GM12878 (cell line): Measurements from ENCODE around the gene CFAP141. TPM values are rescaled to one million over a fixed set of nuclear protein-coding genes. Genes with fewer than 3 reads are reported as not detected.
A peak's percentile ranks its signal among the peaks of the same experiment; 100 is the strongest.

Experiments used
- ATAC-seq: fragments of 200-7000 bp; cut with Tn5 transposase; 3 replicates; pipeline ENCODE4 v1.9.1; 2020; ENCODE audit warnings: mild to moderate bottlenecking, moderate library complexity
- BruUV-seq: library from RNA; stranded (reverse); fragments of 400-500 nt; replicated peaks from 2 replicates; lab custom pipeline; 2021; lab: Mats Ljungman, UMichigan
- CTCF ChIA-PET: fragments of 300-600 bp; sonication (Branson Sonifier 250); formaldehyde crosslinking; extraction: SDS; loops from one replicate; lab custom pipeline; 2021; ENCODE audit warnings: inconsistent platforms; lab: Yijun Ruan, JAX
- POLR2A ChIA-PET: fragments of 350-600 bp; formaldehyde crosslinking; extraction: SDS; loops from one replicate; lab custom pipeline; 2021; ENCODE audit warnings: inconsistent platforms; lab: Charles Lee
- RAD21 ChIA-PET: fragments of 300-600 bp; sonication (Branson Sonifier 250); formaldehyde crosslinking; loops from one replicate; lab custom pipeline; 2023; ENCODE audit warnings: antibody characterized with exemption; ENCODE audit not compliant: unreplicated experiment; lab: Charles Lee
- SMC1A ChIA-PET: fragments of 300-600 bp; sonication (Branson Sonifier 250); formaldehyde crosslinking; loops from one replicate; lab custom pipeline; 2023; ENCODE audit not compliant: unreplicated experiment, uncharacterized antibody; lab: Charles Lee
- DNase-seq: peaks from one replicate; pipeline ENCODE4 v3.0.0-alpha.2; 2011; ENCODE audit warnings: low read depth, low spot score
- FAIRE-seq: peaks from 3 replicates; lab custom pipeline; 2011; peaks lifted over from hg19 to GRCh38; lab: Jason Lieb, UNC
- H2AFZ ChIP-seq: 2 replicates; pipeline ENCODE4 v1.6.0; 2011; ENCODE audit warnings: low read depth, low read length, control low read depth; ENCODE audit not compliant: control insufficient read depth
- H3K27ac ChIP-seq: 2 replicates; pipeline ENCODE4 v1.5.1; 2011; ENCODE audit warnings: control low read depth; ENCODE audit not compliant: control insufficient read depth, insufficient read depth
- H3K27me3 ChIP-seq, 2 experiments: replicated peaks in 1 of 2; 2 replicates each; pipeline versions ENCODE4 v1.6.0 to v1.6.1; 2011; ENCODE audit warnings: low read length in 1 of 2; ENCODE audit not compliant: control insufficient read depth in 2 of 2, insufficient read depth in 2 of 2
- H3K36me3 ChIP-seq, 2 experiments: 2 replicates each; pipeline ENCODE4 v1.5.1; 2011; ENCODE audit warnings: low read length in 1 of 2; ENCODE audit not compliant: control insufficient read depth in 2 of 2, insufficient read depth in 2 of 2
- H3K4me1 ChIP-seq: 2 replicates; pipeline ENCODE4 v1.6.1; 2011; ENCODE audit warnings: mild to moderate bottlenecking, low read length, moderate library complexity, mixed read lengths; ENCODE audit not compliant: control insufficient read depth, insufficient read depth
- H3K4me2 ChIP-seq: 2 replicates; pipeline ENCODE4 v1.6.0; 2011; ENCODE audit warnings: control low read depth; ENCODE audit not compliant: control insufficient read depth, insufficient read depth
- H3K4me3 ChIP-seq: fragments of 200-600 bp; sonication (generic); 2 replicates; pipeline ENCODE4 v1.5.1; 2016
- H3K79me2 ChIP-seq: 2 replicates; pipeline ENCODE4 v1.6.0; 2011; ENCODE audit warnings: low read length; ENCODE audit not compliant: control insufficient read depth, insufficient read depth
- H3K9ac ChIP-seq: 2 replicates; pipeline ENCODE4 v1.8.0; 2011; ENCODE audit warnings: low read length, control low read depth, mixed read lengths; ENCODE audit not compliant: control insufficient read depth, insufficient read depth
- H3K9me3 ChIP-seq: replicated peaks from 3 replicates; pipeline ENCODE4 v1.5.1; 2011; ENCODE audit warnings: mild to moderate bottlenecking, low read length; ENCODE audit not compliant: control insufficient read depth, insufficient read depth
- H4K20me1 ChIP-seq: 2 replicates; pipeline ENCODE4 v1.6.0; 2011; ENCODE audit not compliant: control insufficient read depth, insufficient read depth
- BCL3 ChIP-seq: IDR thresholded peaks from 2 replicates; pipeline ENCODE4 v1.6.1; 2011; ENCODE audit warnings: borderline replicate concordance, low read depth, mild to moderate bottlenecking, moderate library complexity, low read length; ENCODE audit not compliant: insufficient read depth, poor library complexity, severe bottlenecking
- FOS ChIP-seq: IDR thresholded peaks from 3 replicates; pipeline ENCODE4 v1.6.1; 2011; ENCODE audit warnings: borderline replicate concordance; ENCODE audit not compliant: insufficient read length; ENCODE audit errors: extremely low read depth
- NR2C2 ChIP-seq: IDR thresholded peaks from 2 replicates; pipeline ENCODE4 v1.6.1; 2011; ENCODE audit warnings: borderline replicate concordance, low read depth; ENCODE audit not compliant: control insufficient read depth, insufficient read length
- NRF1 ChIP-seq: conservative IDR thresholded peaks from 2 replicates; pipeline ENCODE4 v1.6.1; 2011; ENCODE audit warnings: mild to moderate bottlenecking, low read depth, low read length, improper control_type of control experiment
- POLR2A ChIP-seq: IDR thresholded peaks from 2 replicates; pipeline ENCODE4 v1.6.1; 2011; ENCODE audit warnings: low read depth, mild to moderate bottlenecking, low read length
- POU2F2 ChIP-seq: IDR thresholded peaks from 3 replicates; pipeline ENCODE4 v1.6.1; 2011; ENCODE audit warnings: low read depth, mild to moderate bottlenecking, low read length, borderline replicate concordance
- YY1 ChIP-seq: IDR thresholded peaks from 2 replicates; pipeline ENCODE4 v1.6.1; 2011; ENCODE audit warnings: low read depth, mild to moderate bottlenecking, low read length
- WGBS: methylation state at CpG from one replicate; pipeline ENCODE4 v1.1.6; 2016; ENCODE audit warnings: low lambda C conversion rate; ENCODE audit not compliant: insufficient replicate concordance, insufficient coverage; ENCODE audit errors: missing lambda C conversion rate; 5-methylcytosine and 5-hydroxymethylcytosine counted together
- in situ Hi-C: fragments of 300-500 bp; cut with MboI; formaldehyde crosslinking; loops from 9 replicates; pipeline ENCODE4 v1.14.3; 2018; ENCODE audit warnings: mixed read lengths
- intact Hi-C: fragments of 100-400 bp; cut with micrococcal nuclease; formaldehyde crosslinking; loops from one replicate; pipeline ENCODE4 v1.14.2; 2022; ENCODE audit not compliant: unreplicated experiment
- polyA plus RNA-seq, 11 experiments: library from polyadenylated mRNA; depleted of rRNA in 4 of 11; unstranded in 6 of 11; stranded (reverse) in 5 of 11; fragments of >200 nt; fragmentation: Nextera tagmentation in 4 of 11; fragmentation: Illumina TruSeq in 1 of 11; extraction: Ambion mirVana in 4 of 11; extraction: Trizol in 1 of 11; gene quantifications; 1 replicate in 1 of 11; 2 replicates in 10 of 11; pipeline versions ENCODE4 v1.2.1 to v1.2.3, GENCODE V29; 2011 to 2016; ENCODE audit warnings: inconsistent platforms in 2 of 11, missing spikeins in 2 of 11, low read depth in 1 of 11
- total RNA-seq, 4 experiments: library from RNA; depleted of rRNA in 3 of 4; stranded (reverse); fragments of >200 nt in 3 of 4; fragmentation: Illumina TruSeq in 1 of 4; extraction: Trizol in 1 of 4; gene quantifications; 2 replicates each; pipeline versions ENCODE4 v1.2.1 to v1.2.3, GENCODE V29; 2013 to 2021

Gene CFAP141
- total and polyA plus RNA-seq, 10 of the 15 experiments (the other 5 are each of a cell fraction or from before 2014, with no cell fraction given), result not detected

- H2AFZ ChIP-seq, result no peak overlapping the region
- no peaks in the 10 kb centered on the region for H3K27me3 ChIP-seq
- peaks cover 10 to 23% of the 10 kb centered on the region in 2 experiments for H3K36me3 ChIP-seq
- no peak overlapping the region for H3K4me2 ChIP-seq
- no peak for TF ChIP-seq POU2F2
- TF ChIP-seq NR2C2, result no peak
- no peak for TF ChIP-seq NRF1
- no TSS peak for BruUV-seq
- H3K27ac ChIP-seq, result no peak overlapping the region
- in situ Hi-C loops, result no loop called here
- peaks cover 20% of the 10 kb centered on the region for H3K4me1 ChIP-seq
- CTCF ChIA-PET, result interaction anchor here (0.6 to 1.1 kb wide), 2 partner anchors 23 to 30 kb away, joined by 3 to 4 read pairs; no protein-coding TSS in a partner anchor
- RAD21 ChIA-PET, result no interaction called here
- H3K79me2 ChIP-seq, result no peaks in the 10 kb centered on the region; the same call in 1 of the 2 replicates
- SMC1A ChIA-PET, result interaction anchor here (1.2 kb wide), 1 partner anchor 11 kb away, joined by 3 read pairs; no protein-coding TSS in a partner anchor
- H4K20me1 ChIP-seq, result no peaks in the 10 kb centered on the region
- POLR2A ChIA-PET, result no interaction called here
- H3K9ac ChIP-seq, result no peak overlapping the region
- ATAC-seq (no peak), DNase-seq (no peak), FAIRE-seq (no peak)
- intact Hi-C loops, result no loop called here
- H3K4me3 ChIP-seq, result no peak overlapping the region
- 65% methylated on average over 9 of the region's 9 CpGs for WGBS
- H3K9me3 ChIP-seq, result peaks cover 4% of the 10 kb centered on the region; the same call in 2 of the 3 replicates
Observed at GRCh38 chr1:154155251-154155650, 50.9 kb downstream of the CFAP141 start.

GRCh38 chr1:154154534-154155191 is 51.5 kb downstream of the CFAP141 start, which contains the start of gene NUP210L:
NUP210L (minus strand) TSS chr1:154155073.
- H3K9me3 ChIP-seq, result no peaks in the 10 kb centered on the region
- H3K27ac ChIP-seq, result no peak within 1 kb of the TSS
- no peak within 1 kb of the TSS for H3K4me2 ChIP-seq
- WGBS, result 93% methylated on average over 29 of the region's 29 CpGs
- DNase-seq (no peak), ATAC-seq (no peak), FAIRE-seq (no peak)
- no peak within 1 kb of the TSS for H2AFZ ChIP-seq
- no peak within 1 kb of the TSS for H3K9ac ChIP-seq
- SMC1A ChIA-PET, result interaction anchor here (1.2 kb wide), 1 partner anchor 11 kb away, joined by 3 read pairs; no protein-coding TSS in a partner anchor
- intact Hi-C loops (no loop called here), in situ Hi-C loops (no loop called here)
- RAD21 ChIA-PET, result no interaction called here
- POLR2A ChIA-PET, result no interaction called here
- peaks cover 20% of the 10 kb centered on the region for H3K4me1 ChIP-seq
- CTCF ChIA-PET, result no interaction called here
- H3K27me3 ChIP-seq, result no peaks in the 10 kb centered on the region
- H3K36me3 ChIP-seq, result peaks cover 10 to 17% of the 10 kb centered on the region in 2 experiments
- BruUV-seq, result no TSS peak
- no peak for TF ChIP-seq YY1
- TF ChIP-seq POLR2A, result peak; percentile 52
- no peak for TF ChIP-seq BCL3
- no peak for TF ChIP-seq FOS
- H4K20me1 ChIP-seq, result no peaks in the 10 kb centered on the region
- no peak within 1 kb of the TSS for H3K4me3 ChIP-seq
- no peaks in the 10 kb centered on the region for H3K79me2 ChIP-seq
